HFFc6 (cell line): ENCODE results near the gene FAF1. TPM values are rescaled to one million over a fixed set of nuclear protein-coding genes. Genes with fewer than 3 reads are reported as not detected.
"Not testable (repeated sequence)": the region's sequence is repeated elsewhere in the genome, so short reads cannot be mapped to it uniquely, and the experiment has no call there.

ENCODE experiments used
- DNase-seq: peaks from one replicate; pipeline ENCODE4 v3.0.0-alpha.2; 2018
- H3K27ac Mint-ChIP-seq: 2 replicates; pipeline ENCODE4 v1.8.0; 2020; ENCODE audit warnings: mild to moderate bottlenecking, mixed read lengths
- H3K27me3 Mint-ChIP-seq: 2 replicates; pipeline ENCODE4 v1.8.0; 2021; ENCODE audit warnings: mild to moderate bottlenecking, moderate library complexity, mixed read lengths; ENCODE audit not compliant: insufficient read depth
- H3K36me3 Mint-ChIP-seq: 2 replicates; pipeline ENCODE4 v1.8.0; 2021; ENCODE audit warnings: low read depth, mixed read lengths
- H3K4me1 Mint-ChIP-seq: 2 replicates; pipeline ENCODE4 v1.8.0; 2020; ENCODE audit warnings: low read depth, mixed read lengths
- H3K4me3 Mint-ChIP-seq: 2 replicates; pipeline ENCODE4 v1.8.0; 2020; ENCODE audit warnings: mild to moderate bottlenecking, moderate library complexity, mixed read lengths
- H3K9me3 Mint-ChIP-seq: 2 replicates; pipeline ENCODE4 v1.8.0; 2020; ENCODE audit warnings: mild to moderate bottlenecking, mixed read lengths
- total RNA-seq, 6 experiments: library from RNA; stranded (reverse); fragmentation: NEBNext Ultra II Directional; extraction: Animal tissue kit (Norgen Biotek cat#: 25700); gene quantifications; 2 replicates in 1 of 6; 3 replicates in 5 of 6; pipeline ENCODE4 v1.2.3, GENCODE V29; 2021
- TF ChIP-seq, protein P1 (sequence below): fragments of 200-600 bp; sonication (generic); IDR thresholded peaks from 2 replicates; pipeline ENCODE4 v1.5.0; 2021; ENCODE audit warnings: antibody characterized with exemption, mild to moderate bottlenecking

FAF1 gene
- total RNA-seq, 6 experiments from 2014 or later, result 60.1 to 79.1 (median 67.8) TPM

DNA sequence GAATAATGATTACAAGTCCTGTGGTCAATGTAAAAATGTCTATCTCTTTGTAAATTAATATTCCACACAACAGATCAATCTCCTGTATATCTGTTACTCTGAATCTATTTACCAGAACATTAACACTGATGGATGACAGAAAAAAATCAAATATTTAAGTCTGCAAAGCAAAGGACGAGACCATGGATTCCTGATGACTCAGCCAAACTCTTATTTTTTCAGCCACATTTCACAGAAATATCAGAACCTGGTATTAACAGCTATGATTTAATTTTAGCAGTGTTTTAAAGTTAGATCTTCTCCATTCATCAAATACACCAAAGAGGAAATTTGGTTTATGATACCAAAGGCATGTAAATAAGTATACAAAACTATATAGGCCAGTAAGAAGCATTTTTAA, 46.1 kb downstream of the FAF1 start:
- Mint-ChIP-seq H3K36me3 (peaks cover 15% of the 10 kb centered on the region), H3K9me3 (peaks cover 11% of the 10 kb centered on the region), H3K4me1 (peaks cover 14% of the 10 kb centered on the region), H3K4me3 (no peak overlapping the region), H3K27ac (no peak overlapping the region), H3K27me3 (no peaks in the 10 kb centered on the region)
- TF ChIP-seq, protein P1, sequence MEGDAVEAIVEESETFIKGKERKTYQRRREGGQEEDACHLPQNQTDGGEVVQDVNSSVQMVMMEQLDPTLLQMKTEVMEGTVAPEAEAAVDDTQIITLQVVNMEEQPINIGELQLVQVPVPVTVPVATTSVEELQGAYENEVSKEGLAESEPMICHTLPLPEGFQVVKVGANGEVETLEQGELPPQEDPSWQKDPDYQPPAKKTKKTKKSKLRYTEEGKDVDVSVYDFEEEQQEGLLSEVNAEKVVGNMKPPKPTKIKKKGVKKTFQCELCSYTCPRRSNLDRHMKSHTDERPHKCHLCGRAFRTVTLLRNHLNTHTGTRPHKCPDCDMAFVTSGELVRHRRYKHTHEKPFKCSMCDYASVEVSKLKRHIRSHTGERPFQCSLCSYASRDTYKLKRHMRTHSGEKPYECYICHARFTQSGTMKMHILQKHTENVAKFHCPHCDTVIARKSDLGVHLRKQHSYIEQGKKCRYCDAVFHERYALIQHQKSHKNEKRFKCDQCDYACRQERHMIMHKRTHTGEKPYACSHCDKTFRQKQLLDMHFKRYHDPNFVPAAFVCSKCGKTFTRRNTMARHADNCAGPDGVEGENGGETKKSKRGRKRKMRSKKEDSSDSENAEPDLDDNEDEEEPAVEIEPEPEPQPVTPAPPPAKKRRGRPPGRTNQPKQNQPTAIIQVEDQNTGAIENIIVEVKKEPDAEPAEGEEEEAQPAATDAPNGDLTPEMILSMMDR, result no peak
- DNase-seq, result no peak

DNA sequence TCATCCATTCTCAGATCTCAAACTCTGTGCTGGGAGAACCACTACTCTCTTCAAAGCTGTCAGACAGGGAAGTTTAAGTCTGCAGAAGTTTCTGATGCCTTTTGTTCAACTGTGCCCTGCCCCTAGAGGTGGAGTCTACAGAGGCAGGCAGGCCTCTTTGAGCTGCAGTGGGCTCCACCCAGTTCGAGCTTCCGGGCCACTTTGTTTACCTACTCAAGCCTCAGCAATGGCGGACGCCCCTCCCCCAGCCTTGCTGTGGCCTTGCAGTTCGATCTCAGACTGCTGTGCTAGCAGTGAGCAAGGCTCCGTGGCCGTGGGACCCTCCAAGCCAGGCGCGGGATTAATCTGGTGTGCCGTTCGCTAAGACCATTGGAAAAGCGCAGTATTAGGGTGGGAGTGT, 49.7 kb downstream of the FAF1 start:
- Mint-ChIP-seq H3K9me3 (peaks cover 41% of the 10 kb centered on the region), H3K36me3 (peaks cover 28% of the 10 kb centered on the region)
- H3K27ac Mint-ChIP-seq, H3K4me3 Mint-ChIP-seq, H3K27me3 Mint-ChIP-seq, DNase-seq, H3K4me1 Mint-ChIP-seq: not testable (repeated sequence)

DNA sequence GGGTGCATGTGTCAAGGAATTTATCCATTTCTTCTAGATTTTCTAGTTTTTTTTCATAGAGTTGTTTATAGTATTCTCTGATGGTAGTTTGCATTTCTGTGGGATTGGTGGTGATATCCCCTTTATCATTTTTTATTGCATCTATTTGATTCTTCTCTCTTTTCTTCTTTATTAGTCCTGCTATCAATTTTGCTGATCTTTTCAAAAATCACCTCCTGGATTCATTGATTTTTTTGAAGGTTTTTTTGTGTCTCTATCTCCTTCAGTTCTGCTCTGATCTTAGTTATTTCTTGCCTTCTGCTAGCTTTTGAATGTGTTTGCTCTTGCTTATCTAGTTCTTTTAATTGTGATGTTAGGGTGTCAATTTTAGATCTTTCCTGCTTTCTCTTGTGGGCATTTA, 52.5 kb downstream of the FAF1 start:
- Mint-ChIP-seq H3K9me3 (peaks cover 41% of the 10 kb centered on the region), H3K36me3 (peaks cover 28% of the 10 kb centered on the region)
- H3K27me3 Mint-ChIP-seq, H3K4me1 Mint-ChIP-seq, H3K4me3 Mint-ChIP-seq, DNase-seq, H3K27ac Mint-ChIP-seq: not testable (repeated sequence)

DNA sequence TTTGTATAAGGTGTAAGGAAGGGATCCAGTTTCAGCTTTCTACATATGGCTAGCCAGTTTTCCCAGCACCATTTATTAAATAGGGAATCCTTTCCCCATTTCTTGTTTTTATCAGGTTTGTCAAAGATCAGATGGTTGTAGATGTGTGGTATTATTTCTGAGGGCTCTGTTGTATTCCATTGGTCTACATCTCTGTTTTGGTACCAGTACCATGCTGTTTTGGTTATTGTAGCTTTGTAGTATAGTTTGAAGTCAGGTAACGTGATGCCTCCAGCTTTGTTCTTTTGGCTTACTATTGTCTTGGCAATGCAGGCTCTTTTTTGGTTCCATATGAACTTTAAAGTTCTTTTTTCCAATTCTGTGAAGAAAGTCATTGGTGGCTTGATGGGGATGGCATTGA, 54.0 kb downstream of the FAF1 start:
- not testable (repeated sequence) for H3K4me3 Mint-ChIP-seq, DNase-seq
- H3K9me3 Mint-ChIP-seq, result peaks cover 41% of the 10 kb centered on the region

DNA sequence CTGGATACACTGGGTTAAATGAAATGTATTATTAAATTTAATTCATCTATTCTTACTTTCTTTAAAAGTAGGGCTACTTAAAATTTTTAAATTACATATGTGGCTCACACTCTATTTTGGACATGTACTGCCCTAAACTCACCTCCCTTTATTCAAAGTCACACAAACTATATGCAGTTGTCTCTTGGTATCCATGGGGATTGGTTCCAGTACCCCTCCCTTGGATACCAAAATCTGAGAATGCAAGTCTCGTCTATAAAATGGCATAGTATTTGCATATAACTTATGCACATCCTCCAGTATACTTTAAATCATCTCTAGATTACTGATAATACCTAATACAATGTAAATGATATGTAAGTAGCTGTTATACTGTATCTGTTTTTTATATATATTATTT, 57.6 kb downstream of the FAF1 start:
- Mint-ChIP-seq H3K27ac (no peak overlapping the region), H3K9me3 (peaks cover 14% of the 10 kb centered on the region)
- TF ChIP-seq, protein P1, result no peak

More for the DNA sequence above, 54.0 kb downstream of the FAF1 start:
- not testable (repeated sequence) for H3K27ac Mint-ChIP-seq, H3K4me1 Mint-ChIP-seq, H3K27me3 Mint-ChIP-seq
- peaks cover 23% of the 10 kb centered on the region for H3K36me3 Mint-ChIP-seq

DNA sequence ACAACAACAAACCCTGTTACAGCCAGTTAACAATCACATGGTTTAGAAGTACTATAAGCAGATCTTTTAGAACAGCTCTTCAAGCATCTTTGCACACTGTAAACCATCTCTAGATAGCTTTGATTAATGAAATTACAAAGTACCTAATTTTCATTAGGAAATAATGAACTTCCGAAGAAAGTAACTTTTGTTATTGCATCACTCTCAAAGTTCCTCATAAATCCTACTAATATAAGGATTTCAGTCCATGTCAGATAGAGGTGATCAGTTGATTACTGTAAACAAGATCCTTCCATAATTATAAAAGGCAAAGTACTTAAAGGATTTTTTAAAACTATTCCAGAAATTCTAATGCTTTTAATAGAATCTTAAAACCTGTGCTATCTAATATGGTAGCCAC, 58.2 kb downstream of the FAF1 start:
- Mint-ChIP-seq H3K27me3 (no peaks in the 10 kb centered on the region), H3K36me3 (peaks cover 10% of the 10 kb centered on the region; the same call in 1 of the 2 replicates), H3K4me1 (no peaks in the 10 kb centered on the region), H3K27ac (no peak overlapping the region), H3K9me3 (peaks cover 9% of the 10 kb centered on the region), H3K4me3 (no peak overlapping the region)
- no peak for DNase-seq
- TF ChIP-seq, protein P1, result no peak

More for the DNA sequence above, 57.6 kb downstream of the FAF1 start:
- no peaks in the 10 kb centered on the region for H3K4me1 Mint-ChIP-seq
- no peaks in the 10 kb centered on the region for H3K27me3 Mint-ChIP-seq
- no peak overlapping the region for H3K4me3 Mint-ChIP-seq
- DNase-seq, result no peak
- H3K36me3 Mint-ChIP-seq, result peaks cover 13% of the 10 kb centered on the region; the same call in 1 of the 2 replicates

DNA sequence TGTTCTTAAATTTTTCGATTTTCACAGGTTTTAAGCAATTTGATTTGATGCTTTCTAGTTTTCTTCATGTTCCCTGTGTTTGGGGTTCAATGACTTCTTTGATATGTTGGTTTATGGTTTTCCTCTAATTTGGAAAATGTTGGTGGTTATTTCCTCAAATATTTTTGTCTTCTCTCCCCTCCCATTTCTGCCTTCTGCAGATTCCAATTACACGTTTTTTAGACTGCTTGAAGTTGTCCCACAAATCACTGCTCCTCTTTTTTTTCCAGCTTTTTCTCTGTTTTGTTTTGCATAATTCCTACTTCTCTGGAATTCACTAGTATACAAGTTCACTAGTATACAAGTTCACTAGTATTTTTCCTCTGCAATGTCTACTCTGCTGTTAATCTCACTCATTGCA, 61.3 kb downstream of the FAF1 start:
- Mint-ChIP-seq H3K9me3 (no peaks in the 10 kb centered on the region), H3K27ac (no peak overlapping the region), H3K27me3 (no peaks in the 10 kb centered on the region), H3K4me1 (no peaks in the 10 kb centered on the region), H3K36me3 (no peaks in the 10 kb centered on the region), H3K4me3 (no peak overlapping the region)
- no peak for DNase-seq
- TF ChIP-seq, protein P1, result no peak
